ENCODE results near the gene TEX50. TPM values are rescaled to one million over a fixed set of nuclear protein-coding genes. Genes with fewer than 3 reads are reported as not detected.
"Not testable (repeated sequence)": the region's sequence is repeated elsewhere in the genome, so short reads cannot be mapped to it uniquely, and the experiment has no call there.

Gene TEX50
- total RNA-seq, 2 donors from 2014 or later = not detected

DNA sequence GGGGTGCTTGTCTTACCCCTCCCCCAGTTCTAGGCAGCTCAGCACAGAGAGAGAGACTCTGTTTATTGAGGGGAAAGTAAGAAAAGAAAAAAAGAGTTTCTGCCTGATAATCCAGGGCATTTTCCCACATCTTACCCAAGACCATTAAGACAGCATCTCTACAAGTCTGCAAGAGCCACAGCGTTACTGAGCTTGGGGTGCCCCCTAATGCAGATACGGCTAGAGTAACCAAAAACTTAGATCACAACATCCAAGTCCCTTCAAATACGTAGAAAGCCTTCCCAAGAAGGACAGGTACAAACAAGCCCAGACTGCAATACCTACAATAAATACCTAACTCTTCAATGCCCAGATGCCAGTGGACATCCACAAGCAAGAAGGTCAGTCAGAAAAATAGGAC, 6.2 kb upstream of the TEX50 start:
- DNase-seq (ENCODE audit: low spot score) (no peak), ATAC-seq (ENCODE audit: insufficient number of reproducible peaks, low FRiP score, low read depth) (no peak)
- Histone ChIP-seq H3K36me3 (no peaks in the 10 kb centered on the region), H3K4me3 (no peak overlapping the region), H3K9me3 (no peaks in the 10 kb centered on the region), H3K4me1 (ENCODE audit: control insufficient read depth in 1 of 2, low read depth in 2 of 2) (no peaks in the 10 kb centered on the region), H3K27ac (no peak overlapping the region), H3K27me3 (replicated peaks; ENCODE audit: insufficient read depth) (no peaks in the 10 kb centered on the region)
- TF ChIP-seq, protein P1, sequence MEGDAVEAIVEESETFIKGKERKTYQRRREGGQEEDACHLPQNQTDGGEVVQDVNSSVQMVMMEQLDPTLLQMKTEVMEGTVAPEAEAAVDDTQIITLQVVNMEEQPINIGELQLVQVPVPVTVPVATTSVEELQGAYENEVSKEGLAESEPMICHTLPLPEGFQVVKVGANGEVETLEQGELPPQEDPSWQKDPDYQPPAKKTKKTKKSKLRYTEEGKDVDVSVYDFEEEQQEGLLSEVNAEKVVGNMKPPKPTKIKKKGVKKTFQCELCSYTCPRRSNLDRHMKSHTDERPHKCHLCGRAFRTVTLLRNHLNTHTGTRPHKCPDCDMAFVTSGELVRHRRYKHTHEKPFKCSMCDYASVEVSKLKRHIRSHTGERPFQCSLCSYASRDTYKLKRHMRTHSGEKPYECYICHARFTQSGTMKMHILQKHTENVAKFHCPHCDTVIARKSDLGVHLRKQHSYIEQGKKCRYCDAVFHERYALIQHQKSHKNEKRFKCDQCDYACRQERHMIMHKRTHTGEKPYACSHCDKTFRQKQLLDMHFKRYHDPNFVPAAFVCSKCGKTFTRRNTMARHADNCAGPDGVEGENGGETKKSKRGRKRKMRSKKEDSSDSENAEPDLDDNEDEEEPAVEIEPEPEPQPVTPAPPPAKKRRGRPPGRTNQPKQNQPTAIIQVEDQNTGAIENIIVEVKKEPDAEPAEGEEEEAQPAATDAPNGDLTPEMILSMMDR (IDR thresholded peaks at IDR 0.05) = no peak

DNA sequence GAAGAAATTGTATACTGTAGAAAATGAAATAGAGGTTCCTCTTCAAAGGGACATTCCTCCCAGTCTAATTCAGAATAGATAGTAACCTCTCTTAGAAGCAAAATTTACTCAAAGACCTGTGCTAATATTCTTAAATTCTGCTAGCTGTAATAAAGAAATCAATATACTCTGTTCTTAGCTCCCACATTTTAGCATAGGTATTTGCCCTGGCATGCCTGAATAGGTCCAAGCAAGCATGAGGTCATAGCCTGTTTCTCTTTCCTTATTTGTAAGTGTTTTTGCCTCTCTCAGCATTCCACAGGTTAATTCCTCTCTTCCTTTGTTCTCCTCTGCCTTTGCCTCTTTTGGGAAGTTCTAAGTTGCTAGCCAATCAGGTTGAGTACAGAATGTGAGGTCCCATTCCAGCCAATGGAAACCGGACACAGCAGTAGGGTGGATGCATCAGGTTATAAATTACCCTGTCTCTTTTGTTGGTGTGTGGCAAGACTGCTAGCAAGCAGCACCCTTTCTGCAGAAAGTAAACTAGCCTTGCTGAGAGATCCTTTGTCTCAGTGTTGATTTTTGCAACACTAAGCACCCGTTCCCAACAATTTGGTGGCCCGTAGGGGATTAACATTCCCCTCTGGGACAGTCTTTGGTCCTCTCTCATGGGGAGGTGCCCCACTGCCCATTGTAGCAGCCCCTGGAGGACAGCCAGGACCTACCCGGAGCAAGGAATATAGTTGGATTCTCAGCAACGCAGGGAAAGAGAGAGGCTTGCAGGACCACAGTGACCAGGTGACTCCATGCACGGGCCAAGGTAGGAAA, 2.3 kb downstream of the TEX50 start:
- H3K27me3 ChIP-seq (replicated peaks; ENCODE audit: insufficient read depth); H3K27ac ChIP-seq; H3K9me3 ChIP-seq; DNase-seq (ENCODE audit: low spot score); ATAC-seq (ENCODE audit: insufficient number of reproducible peaks, low FRiP score, low read depth); H3K4me1 ChIP-seq (ENCODE audit: control insufficient read depth in 1 of 2, low read depth in 2 of 2); H3K36me3 ChIP-seq; H3K4me3 ChIP-seq: not testable (repeated sequence)

DNA sequence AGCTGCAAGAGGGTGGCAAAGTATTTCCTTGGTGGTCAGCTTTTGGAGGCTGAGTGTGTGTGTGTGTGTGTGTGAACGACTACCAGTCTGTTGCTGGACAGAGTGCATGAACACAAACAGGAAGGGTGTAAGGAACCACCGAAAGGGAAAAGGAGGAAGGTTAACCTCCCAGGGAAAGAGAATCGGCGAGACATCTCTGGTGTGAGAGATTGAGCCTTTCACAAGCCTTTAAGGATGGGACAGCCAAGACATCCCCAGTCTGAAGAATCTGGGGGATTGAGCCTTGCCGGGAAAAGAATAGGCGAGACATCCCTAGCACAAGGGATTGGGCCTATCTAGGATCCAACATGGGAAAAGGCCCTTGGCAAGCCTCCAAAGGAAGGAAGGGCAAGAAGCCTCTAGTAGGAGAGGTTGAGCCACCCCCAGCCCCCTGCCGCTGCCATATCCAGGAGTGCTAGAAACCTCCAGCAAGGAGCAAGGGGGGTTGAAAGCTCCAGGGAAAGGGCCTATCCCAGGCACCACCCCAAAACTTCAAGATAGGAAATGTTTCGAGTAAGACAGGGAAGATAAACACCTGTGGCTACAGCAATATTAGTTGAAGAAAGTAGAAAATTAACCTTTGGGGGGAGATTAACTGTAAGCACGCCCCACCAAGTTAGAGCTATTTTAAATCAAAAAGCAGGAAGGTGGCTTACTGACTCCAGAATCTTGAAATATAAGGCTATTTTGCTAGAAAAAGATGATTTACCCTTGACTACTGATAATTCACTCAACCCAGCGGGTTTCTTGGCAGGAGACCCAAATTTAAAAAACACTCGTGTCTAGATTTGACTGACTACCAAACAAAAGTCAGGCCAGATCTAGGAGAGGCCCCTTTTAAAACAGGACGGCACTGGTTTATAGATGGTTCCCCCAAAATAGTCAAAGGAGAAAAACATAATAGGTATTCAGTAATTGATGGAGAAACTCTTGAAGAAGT, 3.2 kb downstream of the TEX50 start:
- Histone ChIP-seq H3K4me3 (no peak overlapping the region), H3K36me3 (no peaks in the 10 kb centered on the region), H3K27me3 (replicated peaks; ENCODE audit: insufficient read depth) (no peaks in the 10 kb centered on the region), H3K9me3 (peaks cover 4% of the 10 kb centered on the region), H3K4me1 (ENCODE audit: control insufficient read depth in 1 of 2, low read depth in 2 of 2) (no peaks in the 10 kb centered on the region), H3K27ac (no peak overlapping the region)
- TF ChIP-seq, protein P1 (IDR thresholded peaks at IDR 0.05) = no peak
- ATAC-seq (ENCODE audit: insufficient number of reproducible peaks, low FRiP score, low read depth) (no peak), DNase-seq (ENCODE audit: low spot score) (no peak)

DNA sequence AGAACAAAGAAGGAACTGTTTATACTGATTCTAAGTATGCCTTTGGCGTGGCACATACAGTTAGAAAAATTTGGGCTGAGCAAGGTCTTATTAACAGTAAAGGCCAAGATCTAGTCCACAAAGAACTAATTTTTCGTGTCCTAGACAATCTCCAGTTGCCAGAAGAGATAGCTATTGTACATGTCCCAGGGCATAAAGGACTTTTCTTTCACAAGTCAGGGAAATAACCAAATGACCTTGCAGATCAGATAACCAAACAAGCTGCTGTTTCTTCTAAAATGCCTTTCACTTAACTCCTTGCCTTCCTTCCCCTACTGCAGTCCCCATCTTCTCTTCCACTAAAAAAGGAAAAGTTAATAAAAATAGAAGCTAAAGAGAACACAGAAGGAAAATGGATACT, 4.0 kb downstream of the TEX50 start:
- no peaks in the 10 kb centered on the region for H3K27me3 ChIP-seq (replicated peaks; ENCODE audit: insufficient read depth)

DNA sequence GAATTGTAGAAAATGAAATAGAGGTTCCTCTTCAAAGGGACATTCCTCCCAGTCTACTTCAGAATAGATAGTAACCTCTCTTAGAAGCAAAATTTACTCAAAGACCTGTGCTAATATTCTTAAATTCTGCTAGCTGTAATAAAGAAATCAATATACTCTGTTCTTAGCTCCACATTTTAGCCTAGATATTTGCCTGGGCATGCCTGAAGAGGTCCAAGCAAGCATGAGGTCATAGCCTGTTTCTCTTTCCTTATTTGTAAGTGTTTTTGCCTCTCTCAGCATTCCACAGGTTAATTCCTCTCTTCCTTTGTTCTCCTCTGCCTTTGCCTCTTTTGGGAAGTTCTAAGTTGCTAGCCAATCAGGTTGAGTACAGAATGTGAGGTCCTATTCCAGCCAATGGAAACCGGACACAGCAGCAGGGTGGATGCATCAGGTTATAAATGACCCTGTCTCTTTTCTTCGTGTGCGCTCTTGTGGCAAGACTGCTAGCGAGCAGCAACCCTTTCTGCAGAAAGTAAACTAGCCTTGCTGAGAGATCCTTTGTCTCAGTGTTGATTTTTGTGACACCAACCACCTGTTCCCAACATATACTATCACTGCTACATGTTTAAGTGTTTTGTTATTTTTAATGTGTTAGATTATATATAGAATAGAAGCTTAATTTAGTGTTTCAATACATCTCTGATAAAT, 7.5 kb downstream of the TEX50 start:
- not testable (repeated sequence) for H3K27ac ChIP-seq; H3K9me3 ChIP-seq; H3K4me1 ChIP-seq (ENCODE audit: control insufficient read depth in 1 of 2, low read depth in 2 of 2); DNase-seq (ENCODE audit: low spot score); H3K36me3 ChIP-seq; ATAC-seq (ENCODE audit: insufficient number of reproducible peaks, low FRiP score, low read depth); H3K4me3 ChIP-seq; H3K27me3 ChIP-seq (replicated peaks; ENCODE audit: insufficient read depth)

More for the DNA sequence above, 4.0 kb downstream of the TEX50 start:
- TF ChIP-seq, protein P1 (IDR thresholded peaks at IDR 0.05) = no peak
- Histone ChIP-seq H3K27ac (no peak overlapping the region), H3K36me3 (no peaks in the 10 kb centered on the region), H3K4me1 (ENCODE audit: control insufficient read depth in 1 of 2, low read depth in 2 of 2) (no peaks in the 10 kb centered on the region), H3K4me3 (no peak overlapping the region), H3K9me3 (peaks cover 4% of the 10 kb centered on the region)
- no peak for DNase-seq (ENCODE audit: low spot score)
- no peak for ATAC-seq (ENCODE audit: insufficient number of reproducible peaks, low FRiP score, low read depth)

Measured in thoracic aorta (tissue), 2 donors.